ENCODE measurements around the gene CCKAR. TPM values are rescaled to one million over a fixed set of nuclear protein-coding genes. Genes with fewer than 3 reads are reported as not detected.

Gene CCKAR
- total and polyA plus RNA-seq, 10 of the 15 experiments (the other 5 are each of a cell fraction or from before 2014, with no cell fraction given) = not detected

GRCh38 chr4:26490960-26491284, 638 bp upstream of the CCKAR start:
- in situ Hi-C loops (cut with MboI) (no loop called here), intact Hi-C loops (cut with micrococcal nuclease; ENCODE audit: unreplicated experiment) (no loop called here)
- BruUV-seq (replicated peaks) = no TSS peak
- CTCF ChIA-PET = no interaction called here
- H3K9ac ChIP-seq (ENCODE audit: control insufficient read depth, insufficient read depth, low read length) = no peak overlapping the region
- no peak for TF ChIP-seq ZNF592 (IDR thresholded peaks at IDR 0.05)
- TF ChIP-seq SP1 (IDR thresholded peaks at IDR 0.05; ENCODE audit: low read depth, low read length) = no peak
- TF ChIP-seq MTA3 (IDR thresholded peaks at IDR 0.05; ENCODE audit: borderline replicate concordance, low read length) = no peak
- TF ChIP-seq PML (IDR thresholded peaks at IDR 0.05; ENCODE audit: low read length) = no peak
- TF ChIP-seq NBN (IDR thresholded peaks at IDR 0.05) = no peak
- no peak for TF ChIP-seq EZH2 (IDR thresholded peaks at IDR 0.05; ENCODE audit: borderline replicate concordance, control insufficient read depth, low read depth, low read length)
- RAD21 ChIA-PET (ENCODE audit: unreplicated experiment) = no interaction called here
- no peaks in the 10 kb centered on the region for H3K79me2 ChIP-seq (ENCODE audit: control insufficient read depth, insufficient read depth, low read length)
- no peaks in the 10 kb centered on the region for H3K36me3 ChIP-seq (ENCODE audit: control insufficient read depth in 2 of 2, insufficient read depth in 2 of 2, low read length in 1 of 2)
- H3K4me2 ChIP-seq (ENCODE audit: control insufficient read depth, insufficient read depth) = no peak overlapping the region
- WGBS (ENCODE audit: insufficient coverage, insufficient replicate concordance, low lambda C conversion rate, missing lambda C conversion rate) = 52% methylated on average over 4 of the region's 4 CpGs
- no peaks in the 10 kb centered on the region for H4K20me1 ChIP-seq (ENCODE audit: control insufficient read depth, insufficient read depth)
- no peak overlapping the region for H3K27ac ChIP-seq (ENCODE audit: control insufficient read depth, insufficient read depth)
- SMC1A ChIA-PET (ENCODE audit: uncharacterized antibody, unreplicated experiment) = interaction anchor here (1.4 kb wide), 1 partner anchor 11 kb away, joined by 3 read pairs; no protein-coding TSS in a partner anchor
- FAIRE-seq = no peak
- DNase-seq (ENCODE audit: low read depth, low spot score) = no peak
- H3K4me1 ChIP-seq (ENCODE audit: control insufficient read depth, insufficient read depth, low read length) = no peaks in the 10 kb centered on the region
- no peaks in the 10 kb centered on the region for H3K9me3 ChIP-seq (replicated peaks; ENCODE audit: control insufficient read depth, insufficient read depth, low read length)
- POLR2A ChIA-PET = no interaction called here
- ATAC-seq = no peak
- no peak overlapping the region for H3K4me3 ChIP-seq
- peaks cover 0 to 2% of the 10 kb centered on the region in 2 experiments; a peak in 1 of 4 replicates for H3K27me3 ChIP-seq (replicated peaks in 1 of 2; ENCODE audit: control insufficient read depth in 2 of 2, insufficient read depth in 2 of 2, low read length in 1 of 2)
- H2AFZ ChIP-seq (ENCODE audit: control insufficient read depth, low read depth, low read length) = no peak overlapping the region

Data from GM12878 (cell line).